BLaER1 treated with 17β-estradiol and CSF1 and Interleukin-3, amounts not matched to agents 10 nM and 100 nM (cell line): ENCODE measurements around the gene SV2C.
"Not testable (repeated sequence)": the region's sequence is repeated elsewhere in the genome, so short reads cannot be mapped to it uniquely, and the experiment has no call there.

Experiments used
- H3K27ac ChIP-seq, 11 experiments: shearing (Covaris generic); formaldehyde crosslinking; 2 replicates each; pipeline ENCODE4 v1.8.1; 2022
- H3K27me3 ChIP-seq, 11 experiments: shearing (Covaris generic); formaldehyde crosslinking; 2 replicates each; pipeline ENCODE4 v1.8.1; 2022
- H3K36me3 ChIP-seq, 11 experiments: shearing (Covaris generic); formaldehyde crosslinking; 2 replicates each; pipeline ENCODE4 v1.8.1; 2022
- H3K4me1 ChIP-seq, 10 experiments: shearing (Covaris generic); formaldehyde crosslinking; 2 replicates each; pipeline ENCODE4 v1.8.1; 2022
- H3K4me2 ChIP-seq, 11 experiments: shearing (Covaris generic); formaldehyde crosslinking; 2 replicates each; pipeline ENCODE4 v1.8.1; 2022
- H3K4me3 ChIP-seq, 10 experiments: shearing (Covaris generic); formaldehyde crosslinking; 2 replicates each; pipeline ENCODE4 v1.8.1; 2022
- H3K9ac ChIP-seq, 11 experiments: shearing (Covaris generic); formaldehyde crosslinking; 2 replicates each; pipeline ENCODE4 v1.8.1; 2022
- H3K9me3 ChIP-seq, 11 experiments: shearing (Covaris generic); formaldehyde crosslinking; replicated peaks in 1 of 11; 2 replicates each; pipeline ENCODE4 v1.8.1; 2022
- H4K20me1 ChIP-seq, 11 experiments: shearing (Covaris generic); formaldehyde crosslinking; 2 replicates each; pipeline ENCODE4 v1.8.1; 2022
- Cebpa-rat ChIP-seq, 11 experiments: shearing (Covaris generic); IDR thresholded peaks; 2 replicates each; pipeline ENCODE4 v1.8.1; 2022

Gene SV2C

GRCh38 chr5:76082772-76083554 is at the start of gene SV2C:
SV2C (plus strand) TSS chr5:76083383; CDS start chr5:76131751, 48,368 bp downstream.
- H3K9me3 ChIP-seq, result peaks cover 22 to 37% (median 32%) of the 10 kb centered on the region in 11 experiments
- H3K27me3 ChIP-seq, result peaks cover 27 to 38% (median 33%) of the 10 kb centered on the region in 11 experiments
- H3K27ac ChIP-seq, result no peak within 1 kb of the TSS
- H3K4me3 ChIP-seq, result peak within 1 kb of the TSS in 2 of 10 experiments; percentile 19 to 40; a peak in 3 of 20 replicates
- no peaks in the 10 kb centered on the region for H3K4me1 ChIP-seq
- no peak within 1 kb of the TSS for H3K4me2 ChIP-seq
- no peak for TF ChIP-seq Cebpa-rat (IDR thresholded peaks at IDR 0.05)
- H3K9ac ChIP-seq, result no peak within 1 kb of the TSS
- H4K20me1 ChIP-seq, result no peaks in the 10 kb centered on the region
- peaks cover 0 to 6% (median 0%) of the 10 kb centered on the region in 11 experiments; a peak in 1 of 22 replicates for H3K36me3 ChIP-seq

- not testable (repeated sequence) for H3K36me3 ChIP-seq, H3K4me1 ChIP-seq, H3K9me3 ChIP-seq, H4K20me1 ChIP-seq, H3K4me2 ChIP-seq, H3K27ac ChIP-seq, H3K27me3 ChIP-seq, H3K4me3 ChIP-seq, H3K9ac ChIP-seq
These were observed 45.4 kb upstream of the SV2C start for GRCh38 chr5:76037736-76038151.

GRCh38 chr5:76038212-76038611 is 45.0 kb upstream of the SV2C start:
- Histone ChIP-seq H3K36me3 (no peaks in the 10 kb centered on the region), H3K9ac (no peak overlapping the region), H3K27me3 (no peaks in the 10 kb centered on the region), H3K4me2 (no peak overlapping the region), H3K4me3 (no peak overlapping the region), H4K20me1 (no peaks in the 10 kb centered on the region), H3K4me1 (no peaks in the 10 kb centered on the region), H3K9me3 (no peaks in the 10 kb centered on the region), H3K27ac (no peak overlapping the region)
- TF ChIP-seq Cebpa-rat (IDR thresholded peaks at IDR 0.05), result no peak

DNA sequence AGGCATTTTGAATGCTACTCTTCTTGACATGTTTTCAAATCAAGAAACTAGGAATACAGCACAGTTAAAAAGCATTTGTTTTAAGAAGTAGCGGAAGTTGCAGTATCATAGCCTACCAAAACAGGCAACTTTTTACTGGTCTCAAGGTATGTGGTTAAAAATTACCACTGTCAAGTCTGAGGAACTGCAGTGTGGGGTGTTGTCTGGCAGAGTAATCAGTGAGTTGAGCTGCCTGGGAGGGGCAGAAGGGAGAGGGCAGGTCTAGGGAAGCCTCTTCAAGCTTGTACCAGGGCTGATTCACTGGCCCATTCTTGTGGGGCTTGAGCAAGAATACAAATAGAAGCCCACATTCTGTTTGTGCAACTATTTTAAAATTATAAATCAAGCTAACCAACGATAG is 42.4 kb upstream of the SV2C start:
- H3K4me1 ChIP-seq, result no peaks in the 10 kb centered on the region
- no peak overlapping the region for H3K9ac ChIP-seq
- no peaks in the 10 kb centered on the region for H3K36me3 ChIP-seq
- no peaks in the 10 kb centered on the region for H4K20me1 ChIP-seq
- no peak overlapping the region for H3K4me2 ChIP-seq
- no peak overlapping the region for H3K27ac ChIP-seq
- H3K27me3 ChIP-seq, result no peaks in the 10 kb centered on the region
- no peaks in the 10 kb centered on the region for H3K9me3 ChIP-seq
- TF ChIP-seq Cebpa-rat (IDR thresholded peaks at IDR 0.05), result no peak
- H3K4me3 ChIP-seq, result no peak overlapping the region

GRCh38 chr5:76041863-76042262 is 41.3 kb upstream of the SV2C start:
- Histone ChIP-seq H3K9me3 (no peaks in the 10 kb centered on the region), H3K27me3 (no peaks in the 10 kb centered on the region), H3K9ac (no peak overlapping the region), H4K20me1 (no peaks in the 10 kb centered on the region), H3K4me3 (no peak overlapping the region), H3K4me1 (no peaks in the 10 kb centered on the region), H3K27ac (no peak overlapping the region), H3K36me3 (no peaks in the 10 kb centered on the region), H3K4me2 (no peak overlapping the region)
- no peak for TF ChIP-seq Cebpa-rat (IDR thresholded peaks at IDR 0.05)

GRCh38 chr5:76046741-76047140 is 36.4 kb upstream of the SV2C start:
- H3K4me3 ChIP-seq, result no peak overlapping the region
- H3K9ac ChIP-seq, result no peak overlapping the region
- H3K4me1 ChIP-seq, result no peaks in the 10 kb centered on the region
- H3K27ac ChIP-seq, result no peak overlapping the region
- no peaks in the 10 kb centered on the region for H3K27me3 ChIP-seq
- TF ChIP-seq Cebpa-rat (IDR thresholded peaks at IDR 0.05), result no peak
- no peak overlapping the region for H3K4me2 ChIP-seq
- no peaks in the 10 kb centered on the region for H3K9me3 ChIP-seq
- H3K36me3 ChIP-seq, result no peaks in the 10 kb centered on the region
- H4K20me1 ChIP-seq, result no peaks in the 10 kb centered on the region

- no peak for TF ChIP-seq Cebpa-rat (IDR thresholded peaks at IDR 0.05)
- H3K4me1 ChIP-seq, result no peaks in the 10 kb centered on the region
- H3K27ac ChIP-seq, result no peak overlapping the region
These were observed 33.0 kb upstream of the SV2C start for GRCh38 chr5:76050134-76050533.

GRCh38 chr5:76062502-76063041 is 20.6 kb upstream of the SV2C start:
- Histone ChIP-seq H3K27ac (no peak overlapping the region), H3K4me2 (no peak overlapping the region), H3K27me3 (no peaks in the 10 kb centered on the region), H4K20me1 (no peaks in the 10 kb centered on the region), H3K4me1 (no peaks in the 10 kb centered on the region), H3K9me3 (no peaks in the 10 kb centered on the region), H3K36me3 (no peaks in the 10 kb centered on the region), H3K4me3 (no peak overlapping the region), H3K9ac (no peak overlapping the region)
- TF ChIP-seq Cebpa-rat (IDR thresholded peaks at IDR 0.05), result no peak

More at GRCh38 chr5:76050134-76050533, 33.0 kb upstream of the SV2C start:
- no peaks in the 10 kb centered on the region for H3K9me3 ChIP-seq
- H3K9ac ChIP-seq, result no peak overlapping the region
- H3K27me3 ChIP-seq, result no peaks in the 10 kb centered on the region
- no peak overlapping the region for H3K4me3 ChIP-seq
- H3K36me3 ChIP-seq, result no peaks in the 10 kb centered on the region
- no peaks in the 10 kb centered on the region for H4K20me1 ChIP-seq
- no peak overlapping the region for H3K4me2 ChIP-seq

DNA sequence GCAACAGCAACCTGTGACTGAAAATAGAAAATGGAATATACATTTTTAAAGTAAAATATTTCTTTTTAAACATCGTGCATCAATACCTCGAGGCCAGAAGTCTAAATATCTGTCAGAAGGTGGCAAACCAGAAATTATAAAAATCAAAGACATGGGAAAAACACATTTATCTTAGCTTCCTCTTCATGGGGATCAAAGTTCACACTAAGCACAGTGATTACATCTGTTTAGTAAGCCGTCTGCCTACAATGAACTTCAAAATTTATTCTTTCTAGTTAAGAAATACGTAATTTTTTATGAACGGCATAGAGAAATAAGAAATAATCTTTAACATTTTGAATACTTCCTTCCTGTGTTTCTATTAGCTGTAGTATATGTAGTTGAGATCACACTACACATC is 17.9 kb upstream of the SV2C start:
- Histone ChIP-seq H3K4me2 (no peak overlapping the region), H3K36me3 (no peaks in the 10 kb centered on the region), H4K20me1 (no peaks in the 10 kb centered on the region), H3K9ac (no peak overlapping the region), H3K4me3 (no peak overlapping the region), H3K9me3 (no peaks in the 10 kb centered on the region), H3K4me1 (no peaks in the 10 kb centered on the region), H3K27me3 (no peaks in the 10 kb centered on the region), H3K27ac (no peak overlapping the region)
- no peak for TF ChIP-seq Cebpa-rat (IDR thresholded peaks at IDR 0.05)
